ENCODE measurements around the gene ADPRS. TPM values are rescaled to one million over a fixed set of nuclear protein-coding genes. Genes with fewer than 3 reads are reported as not detected.

Gene ADPRS
- total and polyA plus RNA-seq, 9 of the 15 experiments (the other 6 are each of a cell fraction or from before 2014, with no cell fraction given), result 5.9 to 40.0 (median 27.4) TPM

GRCh38 chr1:36084497-36085115 lies 4.1 kb upstream of the ADPRS start:
- intact Hi-C loops (cut with micrococcal nuclease) (loop anchor here (5.0 kb wide), 2 partner anchors 152 to 227 kb away; partner anchors contain the start of gene AGO3), in situ Hi-C loops (cut with MboI) (no loop called here)
- Histone ChIP-seq H3K36me3 (ENCODE audit: control insufficient read depth, insufficient read depth, low read length) (no peaks in the 10 kb centered on the region), H3K4me3 (no peak overlapping the region), H3K79me2 (ENCODE audit: control insufficient read depth, insufficient read depth, low read length) (peaks cover 9% of the 10 kb centered on the region), H3K27me3 (ENCODE audit: control insufficient read depth in 2 of 2, insufficient read depth in 2 of 2, low read length in 2 of 2) (no peaks in the 10 kb centered on the region), H3K4me2 (ENCODE audit: insufficient read depth, low read length) (no peak overlapping the region), H3K4me1 (replicated peaks in 1 of 2; ENCODE audit: control insufficient read depth in 2 of 2, insufficient read depth in 2 of 2, low read length in 2 of 2) (peaks cover 12 to 42% of the 10 kb centered on the region in 2 experiments; a peak in 4 of 5 replicates), H4K20me1 (replicated peaks; ENCODE audit: control insufficient read depth, insufficient read depth, low read length) (no peaks in the 10 kb centered on the region), H3K9me1 (ENCODE audit: control insufficient read depth, insufficient read depth, low read length) (peaks cover 6% of the 10 kb centered on the region), H3K9me3 (replicated peaks; ENCODE audit: control insufficient read depth, insufficient read depth, low read depth, low read length) (no peaks in the 10 kb centered on the region), H2AFZ (ENCODE audit: low read depth, low read length) (no peak overlapping the region), H3K27ac (ENCODE audit: extremely low read depth, low read depth, low read length) (no peak overlapping the region), H3K9ac (ENCODE audit: insufficient read depth in 1 of 2, low read depth in 2 of 2, low read length in 2 of 2) (peak overlapping the region in 1 of 2 experiments; percentile 51; a peak in 1 of 4 replicates)
- 66% methylated on average over 16 of the region's 19 CpGs for WGBS (ENCODE audit: insufficient coverage, low coverage, missing lambda C conversion rate)
- POLR2A ChIA-PET, result no interaction called here
- ATAC-seq (no peak), DNase-seq (ENCODE audit: extremely low read depth in 1 of 4, low spot score in 3 of 4) (no peak), FAIRE-seq (no peak)
- CTCF ChIA-PET (ENCODE audit: low intra/inter-chr PET ratio), result no interaction called here
- BruUV-seq (replicated peaks), result no TSS peak
- TF ChIP-seq CBFB (CRISPR knock-in tag; IDR thresholded peaks at IDR 0.05) (no peak), KAT8 (IDR thresholded peaks at IDR 0.05; ENCODE audit: low read depth) (no peak), MCM7 (IDR thresholded peaks at IDR 0.05) (no peak), SAFB2 (IDR thresholded peaks at IDR 0.05; ENCODE audit: borderline replicate concordance, low read depth, low read length, severe bottlenecking) (no peak), ETV1 (tag; conservative IDR thresholded peaks at IDR 0.05; ENCODE audit: low read depth) (no peak)

GRCh38 chr1:36085126-36085525 lies 3.6 kb upstream of the ADPRS start:
- in situ Hi-C loops (cut with MboI), result no loop called here
- WGBS (ENCODE audit: insufficient coverage, low coverage, missing lambda C conversion rate), result 56% methylated on average over 8 of the region's 9 CpGs
- no peak for TF ChIP-seq CREB3 (tag; conservative IDR thresholded peaks at IDR 0.05; ENCODE audit: low read depth)
- TF ChIP-seq ESRRB (CRISPR knock-in tag; IDR thresholded peaks at IDR 0.05; ENCODE audit: borderline replicate concordance), result no peak
- no peak for TF ChIP-seq NR3C1 (CRISPR knock-in tag; IDR thresholded peaks at IDR 0.05)
- TF ChIP-seq HMBOX1 (IDR thresholded peaks at IDR 0.05), result no peak
- TF ChIP-seq ZNF395 (CRISPR knock-in tag; IDR thresholded peaks at IDR 0.05), result no peak
- no peak for TF ChIP-seq ZNF76 (CRISPR knock-in tag; IDR thresholded peaks at IDR 0.05; ENCODE audit: borderline replicate concordance)
- no peak for TF ChIP-seq RBM34 (IDR thresholded peaks at IDR 0.05; ENCODE audit: borderline replicate concordance, insufficient read depth, low read length)
- TF ChIP-seq EHMT2 (IDR thresholded peaks at IDR 0.05), result no peak

More at GRCh38 chr1:36085126-36085525, 3.6 kb upstream of the ADPRS start:
- intact Hi-C loops (cut with micrococcal nuclease), result loop anchor here (5.0 kb wide), 2 partner anchors 153 to 228 kb away; partner anchors contain the start of gene AGO3
- Histone ChIP-seq H3K79me2 (ENCODE audit: control insufficient read depth, insufficient read depth, low read length) (peaks cover 15% of the 10 kb centered on the region), H3K27ac (ENCODE audit: extremely low read depth, low read depth, low read length) (no peak overlapping the region), H3K4me3 (no peak overlapping the region), H3K9me3 (replicated peaks; ENCODE audit: control insufficient read depth, insufficient read depth, low read depth, low read length) (no peaks in the 10 kb centered on the region), H3K4me1 (replicated peaks in 1 of 2; ENCODE audit: control insufficient read depth in 2 of 2, insufficient read depth in 2 of 2, low read length in 2 of 2) (peaks cover 18 to 44% of the 10 kb centered on the region in 2 experiments; a peak in 4 of 5 replicates), H3K9me1 (ENCODE audit: control insufficient read depth, insufficient read depth, low read length) (peaks cover 6% of the 10 kb centered on the region), H4K20me1 (replicated peaks; ENCODE audit: control insufficient read depth, insufficient read depth, low read length) (no peaks in the 10 kb centered on the region), H3K4me2 (ENCODE audit: insufficient read depth, low read length) (no peak overlapping the region), H3K9ac (ENCODE audit: insufficient read depth in 1 of 2, low read depth in 2 of 2, low read length in 2 of 2) (no peak overlapping the region; a peak in 1 of 4 replicates), H3K36me3 (ENCODE audit: control insufficient read depth, insufficient read depth, low read length) (peaks cover 2% of the 10 kb centered on the region; the same call in 1 of the 3 replicates), H2AFZ (ENCODE audit: low read depth, low read length) (no peak overlapping the region), H3K27me3 (ENCODE audit: control insufficient read depth in 2 of 2, insufficient read depth in 2 of 2, low read length in 2 of 2) (no peaks in the 10 kb centered on the region)
- no TSS peak for BruUV-seq (replicated peaks)
- CTCF ChIA-PET (ENCODE audit: low intra/inter-chr PET ratio), result no interaction called here
- POLR2A ChIA-PET, result no interaction called here
- DNase-seq (ENCODE audit: extremely low read depth in 1 of 4, low spot score in 3 of 4), result no peak
- no peak for FAIRE-seq
- no peak for ATAC-seq
